A673 (cell line): ENCODE measurements around the gene RPS8.

ENCODE experiments used
- EZH2 ChIP-seq: fragments of 200-600 bp; sonication (generic); IDR thresholded peaks from 2 replicates; pipeline ENCODE4 v1.6.1; 2017; ENCODE audit warnings: borderline replicate concordance, low read depth, mild to moderate bottlenecking, mixed read lengths, antibody characterized with exemption, low read length; ENCODE audit not compliant: poor library complexity, severe bottlenecking
- TF ChIP-seq, protein P1 (sequence below): fragments of 300-800, 200-600 bp; sonication (generic); conservative IDR thresholded peaks from 2 replicates; pipeline ENCODE4 v1.5.1; 2017; ENCODE audit warnings: low read depth, mild to moderate bottlenecking, antibody characterized with exemption, low read length, moderate library complexity, mixed read lengths

DNA sequence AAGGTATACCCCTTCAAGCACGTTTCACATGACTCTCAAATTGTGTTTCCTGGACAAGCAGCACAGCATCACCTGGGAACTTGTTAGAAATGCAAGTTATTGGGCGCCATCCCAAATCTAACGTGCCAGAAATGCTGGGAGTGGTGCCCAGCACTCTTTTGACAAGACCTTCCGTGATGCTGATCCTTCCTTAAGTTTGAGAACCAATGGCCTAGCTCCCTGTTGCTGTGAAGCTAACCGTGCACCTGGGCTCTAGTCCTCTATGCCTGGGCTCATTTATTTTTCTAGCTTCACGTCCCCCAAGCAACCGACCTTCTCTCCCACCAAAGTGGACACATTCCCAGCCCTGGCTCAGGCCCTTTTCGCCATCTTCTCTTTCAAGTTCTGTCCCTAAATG is 8.4 kb downstream of the RPS8 start:
- TF ChIP-seq, protein P1, sequence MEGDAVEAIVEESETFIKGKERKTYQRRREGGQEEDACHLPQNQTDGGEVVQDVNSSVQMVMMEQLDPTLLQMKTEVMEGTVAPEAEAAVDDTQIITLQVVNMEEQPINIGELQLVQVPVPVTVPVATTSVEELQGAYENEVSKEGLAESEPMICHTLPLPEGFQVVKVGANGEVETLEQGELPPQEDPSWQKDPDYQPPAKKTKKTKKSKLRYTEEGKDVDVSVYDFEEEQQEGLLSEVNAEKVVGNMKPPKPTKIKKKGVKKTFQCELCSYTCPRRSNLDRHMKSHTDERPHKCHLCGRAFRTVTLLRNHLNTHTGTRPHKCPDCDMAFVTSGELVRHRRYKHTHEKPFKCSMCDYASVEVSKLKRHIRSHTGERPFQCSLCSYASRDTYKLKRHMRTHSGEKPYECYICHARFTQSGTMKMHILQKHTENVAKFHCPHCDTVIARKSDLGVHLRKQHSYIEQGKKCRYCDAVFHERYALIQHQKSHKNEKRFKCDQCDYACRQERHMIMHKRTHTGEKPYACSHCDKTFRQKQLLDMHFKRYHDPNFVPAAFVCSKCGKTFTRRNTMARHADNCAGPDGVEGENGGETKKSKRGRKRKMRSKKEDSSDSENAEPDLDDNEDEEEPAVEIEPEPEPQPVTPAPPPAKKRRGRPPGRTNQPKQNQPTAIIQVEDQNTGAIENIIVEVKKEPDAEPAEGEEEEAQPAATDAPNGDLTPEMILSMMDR: no peak
- TF ChIP-seq EZH2: no peak
